ENCODE data around the gene FAM131B. TPM values are rescaled to one million over a fixed set of nuclear protein-coding genes. Genes with fewer than 3 reads are reported as not detected.
A peak's percentile ranks its signal among the peaks of the same experiment; 100 is the strongest.

FAM131B gene
- total RNA-seq, 1 experiment from 2014 or later, result 6.9 TPM

- ATAC-seq, result peak; percentile 9; the same call in 1 of the 2 replicates
- TF ChIP-seq EZH2phosphoT487 (IDR thresholded peaks at IDR 0.05; ENCODE audit: borderline replicate concordance, low read length) (no peak), EZH2 (IDR thresholded peaks at IDR 0.05; ENCODE audit: low read length, unreplicated experiment) (no peak)
- TF ChIP-seq, protein P1, sequence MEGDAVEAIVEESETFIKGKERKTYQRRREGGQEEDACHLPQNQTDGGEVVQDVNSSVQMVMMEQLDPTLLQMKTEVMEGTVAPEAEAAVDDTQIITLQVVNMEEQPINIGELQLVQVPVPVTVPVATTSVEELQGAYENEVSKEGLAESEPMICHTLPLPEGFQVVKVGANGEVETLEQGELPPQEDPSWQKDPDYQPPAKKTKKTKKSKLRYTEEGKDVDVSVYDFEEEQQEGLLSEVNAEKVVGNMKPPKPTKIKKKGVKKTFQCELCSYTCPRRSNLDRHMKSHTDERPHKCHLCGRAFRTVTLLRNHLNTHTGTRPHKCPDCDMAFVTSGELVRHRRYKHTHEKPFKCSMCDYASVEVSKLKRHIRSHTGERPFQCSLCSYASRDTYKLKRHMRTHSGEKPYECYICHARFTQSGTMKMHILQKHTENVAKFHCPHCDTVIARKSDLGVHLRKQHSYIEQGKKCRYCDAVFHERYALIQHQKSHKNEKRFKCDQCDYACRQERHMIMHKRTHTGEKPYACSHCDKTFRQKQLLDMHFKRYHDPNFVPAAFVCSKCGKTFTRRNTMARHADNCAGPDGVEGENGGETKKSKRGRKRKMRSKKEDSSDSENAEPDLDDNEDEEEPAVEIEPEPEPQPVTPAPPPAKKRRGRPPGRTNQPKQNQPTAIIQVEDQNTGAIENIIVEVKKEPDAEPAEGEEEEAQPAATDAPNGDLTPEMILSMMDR (conservative IDR thresholded peaks at IDR 0.05; ENCODE audit: low read depth, low read length), result no peak
- Histone ChIP-seq H3K36me3 (ENCODE audit: low read depth, low read length) (no peaks in the 10 kb centered on the region), H3K79me2 (ENCODE audit: low read length) (peaks cover 20% of the 10 kb centered on the region), H3K4me2 (ENCODE audit: low read length) (no peak overlapping the region), H4K20me1 (ENCODE audit: low read length) (no peaks in the 10 kb centered on the region), H3K9me2 (replicated peaks; ENCODE audit: low read length) (no peaks in the 10 kb centered on the region), H2AFZ (ENCODE audit: low read length) (no peak overlapping the region), H3K9me3 (ENCODE audit: low read length) (no peaks in the 10 kb centered on the region), H3K27me3 (ENCODE audit: low read length) (no peaks in the 10 kb centered on the region), H3F3A (ENCODE audit: low read length, unreplicated experiment) (no peaks in the 10 kb centered on the region), H3K27ac (ENCODE audit: low read length) (no peak overlapping the region), H3K4me1 (ENCODE audit: insufficient read depth, low read length) (peaks cover 41% of the 10 kb centered on the region), H3K4me3 (ENCODE audit: low read length) (no peak overlapping the region), H3K9ac (ENCODE audit: low read length) (no peak overlapping the region)
- ChIA-PET POLR2A (ENCODE audit: unreplicated experiment) (no interaction called here), CTCF (interaction anchor here (0.9 kb wide), 1 partner anchor 135 kb away, joined by 4 read pairs; no protein-coding TSS in a partner anchor)
- peak; percentile 28 for DNase-seq
- BruUV-seq (replicated peaks), result no TSS peak
- intact Hi-C loops (cut with micrococcal nuclease), result no loop called here
Measured at GRCh38 chr7:143375298-143376034, 13.0 kb upstream of the FAM131B start.

DNA sequence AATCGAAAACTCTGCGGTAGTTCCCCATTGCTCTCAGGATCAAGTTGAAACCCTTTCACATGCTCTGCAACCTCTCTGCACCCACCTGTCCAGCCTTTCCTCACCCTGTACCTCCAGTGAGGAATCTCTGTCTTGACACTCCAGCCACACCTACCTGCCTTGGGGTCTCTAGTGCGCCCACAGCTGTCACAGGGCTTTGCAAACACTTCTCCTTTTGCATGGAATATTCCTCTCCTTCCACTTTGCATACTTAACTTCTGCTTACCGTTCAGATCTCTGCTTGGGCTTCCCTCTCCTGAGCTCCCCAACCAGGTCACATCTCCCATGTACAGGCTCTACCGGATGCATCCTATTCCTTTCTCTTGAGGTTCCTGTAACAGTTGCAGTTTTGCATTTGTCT lies 12.0 kb upstream of the FAM131B start:
- peaks cover 11% of the 10 kb centered on the region for H3K79me2 ChIP-seq (ENCODE audit: low read length)
- no peak overlapping the region for H3K4me3 ChIP-seq (ENCODE audit: low read length)
- H3K27me3 ChIP-seq (ENCODE audit: low read length), result no peaks in the 10 kb centered on the region
- BruUV-seq (replicated peaks), result no TSS peak
- ChIA-PET CTCF (no interaction called here), POLR2A (ENCODE audit: unreplicated experiment) (no interaction called here)
- intact Hi-C loops (cut with micrococcal nuclease), result no loop called here
- H3K4me2 ChIP-seq (ENCODE audit: low read length), result no peak overlapping the region
- no peaks in the 10 kb centered on the region for H3F3A ChIP-seq (ENCODE audit: low read length, unreplicated experiment)
- TF ChIP-seq EZH2phosphoT487 (IDR thresholded peaks at IDR 0.05; ENCODE audit: borderline replicate concordance, low read length) (no peak), EZH2 (IDR thresholded peaks at IDR 0.05; ENCODE audit: low read length, unreplicated experiment) (no peak)
- TF ChIP-seq, protein P1 (conservative IDR thresholded peaks at IDR 0.05; ENCODE audit: low read depth, low read length), result no peak
- no peaks in the 10 kb centered on the region for H3K9me3 ChIP-seq (ENCODE audit: low read length)
- no peak overlapping the region for H3K9ac ChIP-seq (ENCODE audit: low read length)
- peaks cover 45% of the 10 kb centered on the region for H3K4me1 ChIP-seq (ENCODE audit: insufficient read depth, low read length)
- no peaks in the 10 kb centered on the region for H3K36me3 ChIP-seq (ENCODE audit: low read depth, low read length)
- no peak overlapping the region for H2AFZ ChIP-seq (ENCODE audit: low read length)
- H3K9me2 ChIP-seq (replicated peaks; ENCODE audit: low read length), result no peaks in the 10 kb centered on the region
- no peak overlapping the region for H3K27ac ChIP-seq (ENCODE audit: low read length)
- no peaks in the 10 kb centered on the region for H4K20me1 ChIP-seq (ENCODE audit: low read length)
- DNase-seq (no peak), ATAC-seq (no peak)

- ATAC-seq (peak; percentile 41), DNase-seq (peak; percentile 30)
- Histone ChIP-seq H2AFZ (ENCODE audit: low read length) (no peak overlapping the region), H3K4me2 (ENCODE audit: low read length) (no peak overlapping the region), H3K9me2 (replicated peaks; ENCODE audit: low read length) (no peaks in the 10 kb centered on the region), H3K27me3 (ENCODE audit: low read length) (no peaks in the 10 kb centered on the region), H3K79me2 (ENCODE audit: low read length) (no peaks in the 10 kb centered on the region), H4K20me1 (ENCODE audit: low read length) (no peaks in the 10 kb centered on the region), H3K4me1 (ENCODE audit: insufficient read depth, low read length) (peaks cover 43% of the 10 kb centered on the region), H3F3A (ENCODE audit: low read length, unreplicated experiment) (no peaks in the 10 kb centered on the region), H3K9ac (ENCODE audit: low read length) (no peak overlapping the region), H3K27ac (ENCODE audit: low read length) (no peak overlapping the region), H3K4me3 (ENCODE audit: low read length) (no peak overlapping the region), H3K9me3 (ENCODE audit: low read length) (no peaks in the 10 kb centered on the region), H3K36me3 (ENCODE audit: low read depth, low read length) (no peaks in the 10 kb centered on the region)
- ChIA-PET CTCF (interaction anchor here (0.5 kb wide), 2 partner anchors 8 to 134 kb away, joined by 3 to 5 read pairs; no protein-coding TSS in a partner anchor), POLR2A (ENCODE audit: unreplicated experiment) (no interaction called here)
- intact Hi-C loops (cut with micrococcal nuclease), result loop anchor here (1.0 to 2.0 kb wide), 3 partner anchors 42 to 133 kb away; no protein-coding TSS in a partner anchor
- no TSS peak for BruUV-seq (replicated peaks)
- TF ChIP-seq, protein P1 (conservative IDR thresholded peaks at IDR 0.05; ENCODE audit: low read depth, low read length), result peak; percentile 46
- no peak for TF ChIP-seq EZH2 (IDR thresholded peaks at IDR 0.05; ENCODE audit: low read length, unreplicated experiment)
Measured at GRCh38 chr7:143373255-143373794, 10.8 kb upstream of the FAM131B start.

Data from PC-3 (cell line).